ENCODE measurements around the gene IFNG-AS1. TPM values are rescaled to one million over a fixed set of nuclear protein-coding genes. Genes with fewer than 3 reads are reported as not detected.

IFNG-AS1 gene
- total RNA-seq, 1 experiment from 2014 or later, result not detected

GRCh38 chr12:67968725-67969124, 20.5 kb upstream of the IFNG-AS1 start:
- ChIA-PET POLR2A (no interaction called here), CTCF (no interaction called here)
- Histone ChIP-seq H3K27me3 (replicated peaks; ENCODE audit: control insufficient read depth, insufficient read depth, low read length) (no peaks in the 10 kb centered on the region), H3K4me3 (ENCODE audit: low read depth, low read length) (no peak overlapping the region), H3K36me3 (ENCODE audit: control insufficient read depth, insufficient read depth, low read length) (no peaks in the 10 kb centered on the region), H3K9me3 (no peaks in the 10 kb centered on the region), H3K4me1 (no peaks in the 10 kb centered on the region)
- Mint-ChIP-seq H3K4me3 (ENCODE audit: unreplicated experiment) (no peak overlapping the region), H3K27me3 (ENCODE audit: insufficient read depth, unreplicated experiment) (peaks cover 19% of the 10 kb centered on the region), H3K9me3 (ENCODE audit: unreplicated experiment) (no peaks in the 10 kb centered on the region), H3K27ac (ENCODE audit: unreplicated experiment) (no peak overlapping the region), H3K4me1 (ENCODE audit: low read depth, unreplicated experiment) (no peaks in the 10 kb centered on the region), H3K36me3 (ENCODE audit: insufficient read depth, unreplicated experiment) (no peaks in the 10 kb centered on the region)
- BruUV-seq (replicated peaks), result no TSS peak
- DNase-seq, result no peak
- TF ChIP-seq, protein P1, sequence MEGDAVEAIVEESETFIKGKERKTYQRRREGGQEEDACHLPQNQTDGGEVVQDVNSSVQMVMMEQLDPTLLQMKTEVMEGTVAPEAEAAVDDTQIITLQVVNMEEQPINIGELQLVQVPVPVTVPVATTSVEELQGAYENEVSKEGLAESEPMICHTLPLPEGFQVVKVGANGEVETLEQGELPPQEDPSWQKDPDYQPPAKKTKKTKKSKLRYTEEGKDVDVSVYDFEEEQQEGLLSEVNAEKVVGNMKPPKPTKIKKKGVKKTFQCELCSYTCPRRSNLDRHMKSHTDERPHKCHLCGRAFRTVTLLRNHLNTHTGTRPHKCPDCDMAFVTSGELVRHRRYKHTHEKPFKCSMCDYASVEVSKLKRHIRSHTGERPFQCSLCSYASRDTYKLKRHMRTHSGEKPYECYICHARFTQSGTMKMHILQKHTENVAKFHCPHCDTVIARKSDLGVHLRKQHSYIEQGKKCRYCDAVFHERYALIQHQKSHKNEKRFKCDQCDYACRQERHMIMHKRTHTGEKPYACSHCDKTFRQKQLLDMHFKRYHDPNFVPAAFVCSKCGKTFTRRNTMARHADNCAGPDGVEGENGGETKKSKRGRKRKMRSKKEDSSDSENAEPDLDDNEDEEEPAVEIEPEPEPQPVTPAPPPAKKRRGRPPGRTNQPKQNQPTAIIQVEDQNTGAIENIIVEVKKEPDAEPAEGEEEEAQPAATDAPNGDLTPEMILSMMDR (IDR thresholded peaks at IDR 0.05; ENCODE audit: insufficient read depth in 1 of 2, low read depth in 1 of 2, low read length in 1 of 2, severe bottlenecking in 1 of 2, unreplicated experiment in 1 of 2), result no peak
- intact Hi-C loops (cut with micrococcal nuclease; ENCODE audit: unreplicated experiment), result no loop called here

DNA sequence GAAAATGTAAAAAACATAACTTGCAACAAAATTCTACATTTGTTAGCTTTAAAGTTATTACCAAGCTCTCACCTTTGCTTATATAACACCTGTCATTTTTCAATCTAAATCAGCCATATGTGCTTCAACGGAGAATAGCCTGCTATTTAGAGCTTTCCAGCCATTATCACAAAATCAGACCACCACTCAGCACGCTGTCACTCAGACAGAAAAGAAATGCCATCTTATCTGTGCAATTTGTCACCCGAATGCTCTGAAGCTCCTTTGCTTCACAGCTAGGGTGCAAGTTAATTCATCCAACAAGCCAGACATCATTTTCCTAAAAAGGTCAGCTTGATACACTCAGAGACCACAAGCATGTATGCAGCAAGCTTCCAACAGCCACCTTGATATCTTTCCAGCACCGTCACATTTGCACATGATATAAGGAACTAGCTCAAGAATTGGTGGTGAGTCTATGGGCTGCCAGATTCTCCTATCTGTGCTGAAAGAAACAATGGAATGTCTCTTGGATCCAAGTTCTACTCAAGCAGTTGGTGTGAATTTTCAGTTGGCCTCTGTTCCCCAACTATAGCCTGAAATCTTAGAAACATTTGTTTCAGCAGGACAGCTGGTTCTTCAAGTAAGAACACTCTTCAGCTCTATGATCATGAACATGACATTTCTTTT, 20.0 kb upstream of the IFNG-AS1 start:
- no peaks in the 10 kb centered on the region for H3K27me3 ChIP-seq (replicated peaks; ENCODE audit: control insufficient read depth, insufficient read depth, low read length)
- no peak for DNase-seq

GRCh38 chr12:67977668-67978067, 11.6 kb upstream of the IFNG-AS1 start:
- H3K27me3 Mint-ChIP-seq (ENCODE audit: insufficient read depth, unreplicated experiment), result peaks cover 30% of the 10 kb centered on the region
- no peaks in the 10 kb centered on the region for H3K4me1 Mint-ChIP-seq (ENCODE audit: low read depth, unreplicated experiment)
- ChIA-PET CTCF (no interaction called here), POLR2A (no interaction called here)
- BruUV-seq (replicated peaks), result no TSS peak
- H3K36me3 Mint-ChIP-seq (ENCODE audit: insufficient read depth, unreplicated experiment), result no peaks in the 10 kb centered on the region
- Histone ChIP-seq H3K9me3 (no peaks in the 10 kb centered on the region), H3K4me3 (ENCODE audit: low read depth, low read length) (no peak overlapping the region), H3K27me3 (replicated peaks; ENCODE audit: control insufficient read depth, insufficient read depth, low read length) (no peaks in the 10 kb centered on the region), H3K4me1 (no peaks in the 10 kb centered on the region), H3K36me3 (ENCODE audit: control insufficient read depth, insufficient read depth, low read length) (no peaks in the 10 kb centered on the region)
- TF ChIP-seq, protein P1 (IDR thresholded peaks at IDR 0.05; ENCODE audit: insufficient read depth in 1 of 2, low read depth in 1 of 2, low read length in 1 of 2, severe bottlenecking in 1 of 2, unreplicated experiment in 1 of 2), result no peak
- intact Hi-C loops (cut with micrococcal nuclease; ENCODE audit: unreplicated experiment), result no loop called here
- no peaks in the 10 kb centered on the region for H3K9me3 Mint-ChIP-seq (ENCODE audit: unreplicated experiment)
- no peak for DNase-seq
- no peak overlapping the region for H3K27ac Mint-ChIP-seq (ENCODE audit: unreplicated experiment)
- no peak overlapping the region for H3K4me3 Mint-ChIP-seq (ENCODE audit: unreplicated experiment)

More for the DNA sequence above, 20.0 kb upstream of the IFNG-AS1 start:
- Mint-ChIP-seq H3K4me3 (ENCODE audit: unreplicated experiment) (no peak overlapping the region), H3K9me3 (ENCODE audit: unreplicated experiment) (no peaks in the 10 kb centered on the region), H3K4me1 (ENCODE audit: low read depth, unreplicated experiment) (no peaks in the 10 kb centered on the region), H3K36me3 (ENCODE audit: insufficient read depth, unreplicated experiment) (no peaks in the 10 kb centered on the region), H3K27ac (ENCODE audit: unreplicated experiment) (no peak overlapping the region), H3K27me3 (ENCODE audit: insufficient read depth, unreplicated experiment) (peaks cover 22% of the 10 kb centered on the region)
- intact Hi-C loops (cut with micrococcal nuclease; ENCODE audit: unreplicated experiment), result no loop called here
- no peaks in the 10 kb centered on the region for H3K9me3 ChIP-seq
- CTCF ChIA-PET, result no interaction called here
- H3K36me3 ChIP-seq (ENCODE audit: control insufficient read depth, insufficient read depth, low read length), result no peaks in the 10 kb centered on the region
- BruUV-seq (replicated peaks), result no TSS peak
- TF ChIP-seq, protein P1 (IDR thresholded peaks at IDR 0.05; ENCODE audit: insufficient read depth in 1 of 2, low read depth in 1 of 2, low read length in 1 of 2, severe bottlenecking in 1 of 2, unreplicated experiment in 1 of 2), result no peak
- H3K4me3 ChIP-seq (ENCODE audit: low read depth, low read length), result no peak overlapping the region
- POLR2A ChIA-PET, result no interaction called here
- no peaks in the 10 kb centered on the region for H3K4me1 ChIP-seq
